Panc1 (cell line): ENCODE measurements around the gene PDILT. TPM values are rescaled to one million over a fixed set of nuclear protein-coding genes. Genes with fewer than 3 reads are reported as not detected.
"Not testable (repeated sequence)": the region's sequence is repeated elsewhere in the genome, so short reads cannot be mapped to it uniquely, and the experiment has no call there.

Experiments used
- ATAC-seq: fragments of 200-7000 bp; cut with Tn5 transposase; 2 replicates; pipeline ENCODE4 v1.9.1; 2020; ENCODE audit warnings: mild to moderate bottlenecking, moderate library complexity
- Bru-seq: library from RNA; stranded (reverse); fragments of 400-500 nt; gene quantifications from one replicate; lab custom pipeline; 2021; lab: Mats Ljungman, UMichigan
- BruChase-seq, 2 experiments: library from RNA; stranded (reverse); fragments of 400-500 nt; gene quantifications; one replicate each; lab custom pipeline; 2021; lab: Mats Ljungman, UMichigan
- BruUV-seq: library from RNA; stranded (reverse); fragments of 400-500 nt; replicated peaks from 2 replicates; lab custom pipeline; 2021; lab: Mats Ljungman, UMichigan
- CTCF ChIA-PET: fragments of 300-600 bp; sonication (Branson Sonifier 250); formaldehyde crosslinking; loops from one replicate; lab custom pipeline; 2022; ENCODE audit warnings: antibody characterized with exemption; lab: Charles Lee
- POLR2A ChIA-PET: fragments of 300-600 bp; sonication (Branson Sonifier 250); formaldehyde crosslinking; loops from one replicate; lab custom pipeline; 2022; ENCODE audit warnings: antibody characterized with exemption; lab: Charles Lee
- DNase-seq: peaks from one replicate; pipeline ENCODE4 v3.0.0-alpha.2; 2010; ENCODE audit warnings: low read depth, low spot score
- H3K27ac ChIP-seq: 2 replicates; pipeline ENCODE4 v1.5.1; 2011; ENCODE audit warnings: mild to moderate bottlenecking, low read length, inconsistent platforms
- H3K27me3 ChIP-seq: fragments of 200-500 bp; sonication (Bioruptor generic); 2 replicates; pipeline ENCODE4 v1.6.0; 2014; ENCODE audit warnings: low read length, inconsistent platforms; ENCODE audit not compliant: control insufficient read depth, insufficient read depth
- H3K36me3 ChIP-seq: fragments of 200-500 bp; sonication (Bioruptor generic); 2 replicates; pipeline ENCODE4 v1.5.1; 2014; ENCODE audit warnings: inconsistent platforms, mild to moderate bottlenecking, low read length, moderate library complexity; ENCODE audit not compliant: control insufficient read depth, insufficient read depth
- H3K4me1 ChIP-seq: 2 replicates; pipeline ENCODE4 v1.5.1; 2011; ENCODE audit warnings: inconsistent platforms, mild to moderate bottlenecking, low read length, moderate library complexity; ENCODE audit not compliant: control insufficient read depth, insufficient read depth
- H3K4me3 ChIP-seq, 2 experiments: 2 replicates each; pipeline ENCODE4 v1.5.1; 2011 to 2012; ENCODE audit warnings: low read depth in 2 of 2, low read length in 2 of 2, mild to moderate bottlenecking in 2 of 2, inconsistent platforms in 1 of 2, moderate library complexity in 1 of 2
- H3K9me3 ChIP-seq: fragments of 200-500 bp; sonication (Bioruptor generic); 2 replicates; pipeline ENCODE4 v1.5.1; 2014; ENCODE audit warnings: low read depth, mild to moderate bottlenecking, inconsistent platforms, low read length, moderate library complexity; ENCODE audit not compliant: control insufficient read depth, insufficient read depth
- POLR2AphosphoS5 ChIP-seq: IDR thresholded peaks from 2 replicates; pipeline ENCODE4 v1.6.1; 2012; ENCODE audit warnings: mild to moderate bottlenecking, low read depth, low read length, moderate library complexity
- SIN3A ChIP-seq: IDR thresholded peaks from 2 replicates; pipeline ENCODE4 v1.6.1; 2012; ENCODE audit warnings: low read depth, mild to moderate bottlenecking, low read length, moderate library complexity, borderline replicate concordance; ENCODE audit not compliant: insufficient read depth
- TCF7L2 ChIP-seq: IDR thresholded peaks from 2 replicates; pipeline ENCODE4 v1.6.1; 2011; ENCODE audit warnings: mild to moderate bottlenecking, low read depth, low read length, inconsistent platforms
- in situ Hi-C: cut with HindIII; loops from 2 replicates; pipeline ENCODE4 v1.10.0; 2016; ENCODE audit warnings: low sequenced_read_pairs, low pct_unique_long_range_greater_than_20kb
- intact Hi-C: fragments of 100-400 bp; cut with micrococcal nuclease; formaldehyde crosslinking; loops from one replicate; pipeline ENCODE4 v1.10.0; 2022; ENCODE audit not compliant: unreplicated experiment
- long read RNA-seq: library from polyadenylated mRNA; unstranded; transcript quantifications from one replicate; pipeline ENCODE4 v2.0.0, GENCODE V29; 2021; ENCODE audit not compliant: unreplicated experiment
- polyA plus RNA-seq: library from polyadenylated mRNA; unstranded; fragments of >200 nt; gene quantifications from one replicate; pipeline ENCODE4 v1.2.1, GENCODE V29; 2012; ENCODE audit warnings: missing spikeins; ENCODE audit not compliant: insufficient read length
- total RNA-seq: library from RNA; stranded (reverse); gene quantifications from one replicate; pipeline ENCODE4 v1.2.1, GENCODE V29; 2021; ENCODE audit not compliant: unreplicated experiment
- TF ChIP-seq, protein P1 (sequence below), 2 experiments: IDR thresholded peaks; 2 replicates each; pipeline ENCODE4 v1.6.1; 2011 to 2012; ENCODE audit warnings: low read depth in 2 of 2, control low read depth in 1 of 2, low read length in 1 of 2, mild to moderate bottlenecking in 1 of 2, moderate library complexity in 1 of 2; ENCODE audit not compliant: insufficient read depth in 1 of 2
- TF ChIP-seq, protein P2 (sequence below): fragments of 450-650 bp; IDR thresholded peaks from 2 replicates; pipeline ENCODE4 v1.5.1; 2017; ENCODE audit warnings: mild to moderate bottlenecking

Gene PDILT, protein sequence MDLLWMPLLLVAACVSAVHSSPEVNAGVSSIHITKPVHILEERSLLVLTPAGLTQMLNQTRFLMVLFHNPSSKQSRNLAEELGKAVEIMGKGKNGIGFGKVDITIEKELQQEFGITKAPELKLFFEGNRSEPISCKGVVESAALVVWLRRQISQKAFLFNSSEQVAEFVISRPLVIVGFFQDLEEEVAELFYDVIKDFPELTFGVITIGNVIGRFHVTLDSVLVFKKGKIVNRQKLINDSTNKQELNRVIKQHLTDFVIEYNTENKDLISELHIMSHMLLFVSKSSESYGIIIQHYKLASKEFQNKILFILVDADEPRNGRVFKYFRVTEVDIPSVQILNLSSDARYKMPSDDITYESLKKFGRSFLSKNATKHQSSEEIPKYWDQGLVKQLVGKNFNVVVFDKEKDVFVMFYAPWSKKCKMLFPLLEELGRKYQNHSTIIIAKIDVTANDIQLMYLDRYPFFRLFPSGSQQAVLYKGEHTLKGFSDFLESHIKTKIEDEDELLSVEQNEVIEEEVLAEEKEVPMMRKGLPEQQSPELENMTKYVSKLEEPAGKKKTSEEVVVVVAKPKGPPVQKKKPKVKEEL
- total RNA-seq, result not detected
- not detected for polyA plus RNA-seq
- not detected for Bru-seq, nascent RNA
- percentile 2 among the genes with signal in this experiment for BruChase-seq, experiment 1, labeled RNA remaining after a 2-hour chase
- not detected for BruChase-seq, experiment 2, labeled RNA remaining after a 6-hour chase
- long read RNA-seq, result 0 reads

DNA sequence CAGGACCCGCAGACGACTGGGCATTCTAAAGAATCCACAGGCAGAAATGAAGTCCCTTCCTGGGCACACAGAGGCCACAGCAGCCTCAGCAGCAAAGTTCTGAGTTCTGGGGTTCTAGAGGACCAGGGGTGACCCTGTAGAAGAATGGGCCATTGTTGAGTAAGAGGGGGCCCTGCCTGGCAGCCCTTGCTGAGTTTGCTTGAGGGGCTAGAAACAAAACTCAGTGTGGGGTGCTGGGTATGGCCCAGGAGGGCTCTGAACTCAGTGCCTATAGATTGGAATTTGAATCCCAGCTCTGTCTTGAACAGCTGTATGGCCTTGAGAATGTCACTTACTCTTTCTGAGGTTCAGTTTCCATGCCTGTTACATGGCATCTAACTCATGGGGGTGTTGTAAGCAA lies at the start of gene PDILT:
TSS of gene PDILT (minus strand) at position 101 of the 400 bp plus-strand sequence. CDS start 5,437 bp downstream, outside the sequence.
- ChIA-PET CTCF (no interaction called here), POLR2A (no interaction called here)
- H3K4me3 ChIP-seq, result no peak within 1 kb of the TSS
- H3K36me3 ChIP-seq, result no peaks in the 10 kb centered on the region
- no peak for ATAC-seq
- intact Hi-C loops (no loop called here), in situ Hi-C loops (no loop called here)
- H3K4me1 ChIP-seq, result no peaks in the 10 kb centered on the region
- TF ChIP-seq TCF7L2 (no peak), SIN3A (no peak), POLR2AphosphoS5 (no peak)
- TF ChIP-seq, protein P1, sequence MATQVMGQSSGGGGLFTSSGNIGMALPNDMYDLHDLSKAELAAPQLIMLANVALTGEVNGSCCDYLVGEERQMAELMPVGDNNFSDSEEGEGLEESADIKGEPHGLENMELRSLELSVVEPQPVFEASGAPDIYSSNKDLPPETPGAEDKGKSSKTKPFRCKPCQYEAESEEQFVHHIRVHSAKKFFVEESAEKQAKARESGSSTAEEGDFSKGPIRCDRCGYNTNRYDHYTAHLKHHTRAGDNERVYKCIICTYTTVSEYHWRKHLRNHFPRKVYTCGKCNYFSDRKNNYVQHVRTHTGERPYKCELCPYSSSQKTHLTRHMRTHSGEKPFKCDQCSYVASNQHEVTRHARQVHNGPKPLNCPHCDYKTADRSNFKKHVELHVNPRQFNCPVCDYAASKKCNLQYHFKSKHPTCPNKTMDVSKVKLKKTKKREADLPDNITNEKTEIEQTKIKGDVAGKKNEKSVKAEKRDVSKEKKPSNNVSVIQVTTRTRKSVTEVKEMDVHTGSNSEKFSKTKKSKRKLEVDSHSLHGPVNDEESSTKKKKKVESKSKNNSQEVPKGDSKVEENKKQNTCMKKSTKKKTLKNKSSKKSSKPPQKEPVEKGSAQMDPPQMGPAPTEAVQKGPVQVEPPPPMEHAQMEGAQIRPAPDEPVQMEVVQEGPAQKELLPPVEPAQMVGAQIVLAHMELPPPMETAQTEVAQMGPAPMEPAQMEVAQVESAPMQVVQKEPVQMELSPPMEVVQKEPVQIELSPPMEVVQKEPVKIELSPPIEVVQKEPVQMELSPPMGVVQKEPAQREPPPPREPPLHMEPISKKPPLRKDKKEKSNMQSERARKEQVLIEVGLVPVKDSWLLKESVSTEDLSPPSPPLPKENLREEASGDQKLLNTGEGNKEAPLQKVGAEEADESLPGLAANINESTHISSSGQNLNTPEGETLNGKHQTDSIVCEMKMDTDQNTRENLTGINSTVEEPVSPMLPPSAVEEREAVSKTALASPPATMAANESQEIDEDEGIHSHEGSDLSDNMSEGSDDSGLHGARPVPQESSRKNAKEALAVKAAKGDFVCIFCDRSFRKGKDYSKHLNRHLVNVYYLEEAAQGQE (IDR thresholded peaks at IDR 0.05; ENCODE audit: insufficient read depth in 1 of 2, low read depth in 2 of 2, low read length in 1 of 2), result no peak
- TF ChIP-seq, protein P2, sequence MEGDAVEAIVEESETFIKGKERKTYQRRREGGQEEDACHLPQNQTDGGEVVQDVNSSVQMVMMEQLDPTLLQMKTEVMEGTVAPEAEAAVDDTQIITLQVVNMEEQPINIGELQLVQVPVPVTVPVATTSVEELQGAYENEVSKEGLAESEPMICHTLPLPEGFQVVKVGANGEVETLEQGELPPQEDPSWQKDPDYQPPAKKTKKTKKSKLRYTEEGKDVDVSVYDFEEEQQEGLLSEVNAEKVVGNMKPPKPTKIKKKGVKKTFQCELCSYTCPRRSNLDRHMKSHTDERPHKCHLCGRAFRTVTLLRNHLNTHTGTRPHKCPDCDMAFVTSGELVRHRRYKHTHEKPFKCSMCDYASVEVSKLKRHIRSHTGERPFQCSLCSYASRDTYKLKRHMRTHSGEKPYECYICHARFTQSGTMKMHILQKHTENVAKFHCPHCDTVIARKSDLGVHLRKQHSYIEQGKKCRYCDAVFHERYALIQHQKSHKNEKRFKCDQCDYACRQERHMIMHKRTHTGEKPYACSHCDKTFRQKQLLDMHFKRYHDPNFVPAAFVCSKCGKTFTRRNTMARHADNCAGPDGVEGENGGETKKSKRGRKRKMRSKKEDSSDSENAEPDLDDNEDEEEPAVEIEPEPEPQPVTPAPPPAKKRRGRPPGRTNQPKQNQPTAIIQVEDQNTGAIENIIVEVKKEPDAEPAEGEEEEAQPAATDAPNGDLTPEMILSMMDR, result no peak
- H3K27me3 ChIP-seq, result peaks cover 2% of the 10 kb centered on the region; the same call in 1 of the 2 replicates
- H3K9me3 ChIP-seq, result no peaks in the 10 kb centered on the region
- no peak within 1 kb of the TSS for H3K27ac ChIP-seq
- no TSS peak for BruUV-seq
- no peak for DNase-seq

DNA sequence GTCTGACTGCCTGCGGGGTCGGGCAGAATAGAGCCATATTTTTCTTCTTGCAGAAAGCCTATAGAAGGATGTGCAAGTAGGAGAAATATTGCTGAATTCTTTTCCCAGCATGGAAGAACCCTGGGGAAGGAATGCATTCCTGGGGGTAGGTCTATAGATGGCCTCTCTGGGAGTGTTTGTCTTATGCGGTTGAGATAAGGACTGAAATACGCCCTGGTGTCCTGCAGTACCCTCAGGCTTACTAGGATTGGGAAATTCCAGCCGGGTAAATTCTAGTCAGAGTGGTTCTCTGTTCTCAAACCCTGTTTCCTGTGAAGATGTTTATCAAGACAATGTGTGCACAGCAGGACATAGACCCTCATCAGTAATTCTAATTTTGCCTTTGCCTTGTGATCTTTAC lies 49.1 kb upstream of the PDILT start:
- H3K36me3 ChIP-seq, intact Hi-C loops, H3K4me1 ChIP-seq, POLR2A ChIA-PET, H3K27ac ChIP-seq, CTCF ChIA-PET, H3K4me3 ChIP-seq, ATAC-seq, DNase-seq, in situ Hi-C loops, BruUV-seq, H3K9me3 ChIP-seq, H3K27me3 ChIP-seq: not testable (repeated sequence)

DNA sequence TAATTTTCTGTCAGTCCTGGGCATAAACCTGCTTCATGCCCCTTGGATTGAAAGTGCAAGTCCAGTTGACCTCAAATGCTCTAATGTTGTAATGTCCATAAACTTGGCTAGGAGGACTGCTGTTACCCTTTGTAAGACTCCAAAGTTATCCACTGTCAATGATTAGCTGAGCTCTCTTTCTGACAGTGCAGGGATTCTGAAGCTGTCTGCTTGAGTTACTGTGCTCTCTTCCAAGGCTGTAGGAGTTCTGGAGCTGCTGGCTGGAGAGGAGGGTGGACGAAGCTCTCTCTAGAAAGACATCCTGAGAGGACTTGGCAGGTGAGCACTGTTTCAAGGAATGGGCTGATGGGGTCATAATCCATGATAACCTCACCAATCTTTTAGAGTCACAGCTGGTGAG lies 46.8 kb upstream of the PDILT start, which contains the start of gene ACSM2A:
TSS of gene ACSM2A (plus strand) at position 158 of the 400 bp plus-strand sequence. CDS start 8,594 bp downstream, outside the sequence.
- intact Hi-C loops, in situ Hi-C loops, H3K36me3 ChIP-seq, CTCF ChIA-PET, H3K9me3 ChIP-seq, DNase-seq, BruUV-seq, H3K27me3 ChIP-seq, H3K4me3 ChIP-seq, H3K27ac ChIP-seq, ATAC-seq, H3K4me1 ChIP-seq, POLR2A ChIA-PET: not testable (repeated sequence)

DNA sequence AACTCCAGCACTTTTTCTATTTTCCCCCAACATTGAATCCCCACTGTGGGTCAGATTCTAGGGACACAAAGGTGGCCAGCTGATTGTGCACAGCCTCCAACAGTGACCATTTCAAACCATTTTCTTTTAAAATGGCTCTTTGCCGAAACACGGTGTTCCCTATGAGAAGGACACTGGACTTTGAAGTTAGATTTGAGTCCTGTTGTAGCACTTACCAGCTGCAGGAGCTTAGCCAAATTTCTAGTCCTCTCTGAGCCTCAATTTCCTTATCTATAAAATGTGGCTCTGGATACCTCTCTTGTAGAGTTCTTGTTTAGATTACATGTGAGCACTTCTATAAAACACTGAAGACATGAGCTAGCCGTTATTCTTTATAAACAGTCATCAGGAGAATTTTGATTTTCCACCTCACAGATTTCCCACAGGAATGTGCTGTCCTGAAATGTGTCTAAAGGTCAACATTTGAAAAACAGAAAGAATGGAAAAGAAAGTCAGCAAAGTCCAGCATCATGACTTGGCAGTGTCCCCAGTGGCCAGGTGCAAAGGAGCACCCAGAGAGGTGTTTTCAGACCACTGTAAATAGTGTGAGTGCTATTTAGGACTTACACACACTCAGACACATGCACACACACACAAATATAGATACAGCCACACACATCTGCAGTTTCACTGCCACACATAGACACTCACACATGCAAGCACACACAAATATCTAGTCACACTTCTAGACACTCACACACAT lies 42.3 kb upstream of the PDILT start:
- BruUV-seq, H3K9me3 ChIP-seq, ATAC-seq, intact Hi-C loops, H3K27me3 ChIP-seq, DNase-seq, H3K4me1 ChIP-seq, in situ Hi-C loops, CTCF ChIA-PET, H3K4me3 ChIP-seq, H3K27ac ChIP-seq, H3K36me3 ChIP-seq, POLR2A ChIA-PET: not testable (repeated sequence)
